HCT116 (cell line): ENCODE measurements around the gene SORBS1. TPM values are rescaled to one million over a fixed set of nuclear protein-coding genes. Genes with fewer than 3 reads are reported as not detected.

Experiments used
- ATAC-seq: fragments of 200-7000 bp; cut with Tn5 transposase; 2 replicates; pipeline ENCODE4 v1.9.1; 2020; ENCODE audit warnings: mild to moderate bottlenecking, moderate library complexity
- BruUV-seq: library from RNA; stranded (reverse); fragments of 400-500 nt; replicated peaks from 2 replicates; lab custom pipeline; 2021; lab: Mats Ljungman, UMichigan
- CTCF ChIA-PET: fragments of 300-600 bp; sonication (Branson Sonifier 250); formaldehyde crosslinking; loops from one replicate; lab custom pipeline; 2021; ENCODE audit warnings: antibody characterized with exemption; lab: Charles Lee
- POLR2A ChIA-PET: fragments of 300-600, 350-600 bp; sonication (Branson Sonifier 250); formaldehyde crosslinking; loops from one replicate; lab custom pipeline; 2021; ENCODE audit warnings: antibody characterized with exemption; lab: Charles Lee
- RAD21 ChIA-PET, 2 experiments: fragments of 300-600 bp; sonication (Branson Sonifier 250); formaldehyde crosslinking; loops; one replicate each; lab custom pipeline; 2023; ENCODE audit warnings: low total read pairs in 2 of 2; ENCODE audit not compliant: uncharacterized antibody in 2 of 2, unreplicated experiment in 2 of 2, low non-redundant PET in 1 of 2; lab: Charles Lee
- DNase-seq: peaks from one replicate; pipeline ENCODE4 v3.0.0-alpha.2; 2010; ENCODE audit warnings: low read depth, low spot score
- H2AFZ ChIP-seq: fragments of 200-600 bp; shearing (Covaris generic), sonication (generic); 2 replicates; pipeline ENCODE4 v1.6.1; 2017; ENCODE audit warnings: low read depth, mixed run types, mixed read lengths, antibody characterized with exemption, low read length; ENCODE audit not compliant: poor library complexity, severe bottlenecking
- H3K27ac ChIP-seq: 2 replicates; pipeline ENCODE4 v1.5.1; 2012; ENCODE audit warnings: low read depth, low read length
- H3K27me3 ChIP-seq: fragments of 200-600 bp; sonication (generic); 2 replicates; pipeline ENCODE4 v1.6.1; 2016; ENCODE audit warnings: mixed run types, low read length, mixed read lengths; ENCODE audit not compliant: insufficient read depth
- H3K36me3 ChIP-seq, 2 experiments: fragments of 200-500 bp in 1 of 2; fragments of 200-600 bp in 1 of 2; sonication (Bioruptor generic) in 1 of 2; sonication (generic) in 1 of 2; 2 replicates each; pipeline versions ENCODE4 v1.5.1 to v1.6.1; 2014 to 2016; ENCODE audit warnings: low read length in 2 of 2, inconsistent platforms in 1 of 2, mixed read lengths in 1 of 2, mixed run types in 1 of 2; ENCODE audit not compliant: insufficient read depth in 2 of 2, control insufficient read depth in 1 of 2
- H3K4me1 ChIP-seq, 2 experiments: fragments of 200-600 bp in 1 of 2; sonication (generic) in 1 of 2; 2 replicates each; pipeline versions ENCODE4 v1.5.1 to v1.6.1; 2012 to 2017; ENCODE audit warnings: low read length in 2 of 2, inconsistent platforms in 1 of 2, mild to moderate bottlenecking in 1 of 2, mixed read lengths in 1 of 2, mixed run types in 1 of 2, moderate library complexity in 1 of 2; ENCODE audit not compliant: insufficient read depth in 2 of 2, control insufficient read depth in 1 of 2
- H3K4me2 ChIP-seq: fragments of 200-600 bp; sonication (generic); 2 replicates; pipeline ENCODE4 v1.6.1; 2017; ENCODE audit warnings: mixed run types, low read length, mixed read lengths
- H3K4me3 ChIP-seq, 2 experiments: fragments of 200-600 bp in 1 of 2; sonication (generic) in 1 of 2; replicated peaks in 1 of 2; 2 replicates each; pipeline ENCODE4 v1.5.1; 2011 to 2016; ENCODE audit warnings: low read length in 2 of 2, control low read depth in 1 of 2, low read depth in 1 of 2, mild to moderate bottlenecking in 1 of 2, mixed read lengths in 1 of 2, mixed run types in 1 of 2
- H3K79me2 ChIP-seq: fragments of 200-600 bp; sonication (generic); 2 replicates; pipeline ENCODE4 v1.6.1; 2017; ENCODE audit warnings: mild to moderate bottlenecking, mixed run types, low read length, moderate library complexity, mixed read lengths; ENCODE audit not compliant: insufficient read depth
- H3K9ac ChIP-seq: fragments of 200-600 bp; sonication (generic); 2 replicates; pipeline ENCODE4 v1.6.1; 2016; ENCODE audit warnings: low read length, mixed read lengths
- H3K9me2 ChIP-seq: fragments of 200-600 bp; sonication (generic), shearing (Covaris generic); 2 replicates; pipeline ENCODE4 v1.6.1; 2017; ENCODE audit warnings: mixed run types, mild to moderate bottlenecking, moderate library complexity; ENCODE audit not compliant: insufficient read depth
- H3K9me3 ChIP-seq, 2 experiments: fragments of 200-500 bp in 1 of 2; fragments of 200-600 bp in 1 of 2; sonication (Bioruptor generic) in 1 of 2; sonication (generic) in 1 of 2; 2 replicates each; pipeline ENCODE4 v1.6.1; 2014 to 2017; ENCODE audit warnings: low read length in 2 of 2, mixed read lengths in 2 of 2, inconsistent platforms in 1 of 2, low read depth in 1 of 2, mild to moderate bottlenecking in 1 of 2, mixed run types in 1 of 2, moderate library complexity in 1 of 2; ENCODE audit not compliant: control insufficient read depth in 1 of 2, insufficient read depth in 1 of 2
- H4K20me1 ChIP-seq: fragments of 200-600 bp; sonication (generic), shearing (Covaris generic); 2 replicates; pipeline ENCODE4 v1.6.1; 2017; ENCODE audit warnings: mixed run types, mild to moderate bottlenecking, moderate library complexity; ENCODE audit not compliant: insufficient read depth
- ELF1 ChIP-seq: IDR thresholded peaks from 2 replicates; pipeline ENCODE4 v1.6.1; 2012; ENCODE audit warnings: low read depth, borderline replicate concordance
- EZH2phosphoT487 ChIP-seq: fragments of 200-600 bp; IDR thresholded peaks from 2 replicates; pipeline ENCODE4 v1.6.1; 2018; ENCODE audit warnings: antibody characterized with exemption, borderline replicate concordance
- FOSL1 ChIP-seq: IDR thresholded peaks from 2 replicates; pipeline ENCODE4 v1.6.1; 2012; ENCODE audit warnings: low read depth
- MAX ChIP-seq: IDR thresholded peaks from 2 replicates; pipeline ENCODE4 v1.6.1; 2012
- POLR2A ChIP-seq: IDR thresholded peaks from 2 replicates; pipeline ENCODE4 v1.7.0; 2011; ENCODE audit warnings: borderline replicate concordance; ENCODE audit not compliant: insufficient read depth, insufficient read length; ENCODE audit errors: extremely low read depth
- POLR2AphosphoS5 ChIP-seq: IDR thresholded peaks from 2 replicates; pipeline ENCODE4 v1.6.1; 2011; ENCODE audit warnings: mild to moderate bottlenecking, low read depth, low read length, moderate library complexity
- SP1 ChIP-seq: IDR thresholded peaks from 2 replicates; pipeline ENCODE4 v1.6.1; 2012; ENCODE audit warnings: low read depth
- SRF ChIP-seq: IDR thresholded peaks from 2 replicates; pipeline ENCODE4 v1.6.1; 2012; ENCODE audit warnings: low read depth
- TCF7L2 ChIP-seq: IDR thresholded peaks from 2 replicates; pipeline ENCODE4 v1.7.0; 2011; ENCODE audit warnings: borderline replicate concordance, inconsistent platforms; ENCODE audit not compliant: insufficient read depth, insufficient read length; ENCODE audit errors: extremely low read depth
- ZNF274 ChIP-seq: fragments of 200-500 bp; sonication (Bioruptor generic); IDR thresholded peaks from 2 replicates; pipeline ENCODE4 v1.6.1; 2014; ENCODE audit warnings: mild to moderate bottlenecking, low read depth, low read length, inconsistent platforms
- intact Hi-C: fragments of 100-400 bp; cut with micrococcal nuclease; formaldehyde crosslinking; loops from 2 replicates; pipeline ENCODE4 v1.10.0; 2022
- total RNA-seq: library from RNA; stranded (reverse); gene quantifications from one replicate; pipeline ENCODE4 v1.2.1, GENCODE V29; 2021; ENCODE audit not compliant: unreplicated experiment
- TF ChIP-seq, protein P1 (sequence below), 3 experiments: fragments of 200-600 bp in 1 of 3; sonication (generic) in 1 of 3; IDR thresholded peaks in 2 of 3; conservative IDR thresholded peaks in 1 of 3; 2 replicates each; pipeline ENCODE4 v1.5.1; 2012 to 2017; ENCODE audit warnings: low read depth in 2 of 3, low read length in 2 of 3, antibody characterized with exemption in 1 of 3, borderline replicate concordance in 1 of 3, control low read depth in 1 of 3, mild to moderate bottlenecking in 1 of 3, mixed read lengths in 1 of 3, mixed run types in 1 of 3, moderate library complexity in 1 of 3; ENCODE audit not compliant: insufficient read depth in 1 of 3
- TF ChIP-seq, protein P2 (sequence below): IDR thresholded peaks from 2 replicates; pipeline ENCODE4 v1.6.1; 2012
- TF ChIP-seq, protein P3 (sequence below): IDR thresholded peaks from 2 replicates; pipeline ENCODE4 v1.6.1; 2012; ENCODE audit warnings: low read depth

The SORBS1 gene
- total RNA-seq, 1 experiment from 2014 or later: 3.4 TPM

GRCh38 chr10:95461611-95462010 lies 99.6 kb downstream of the SORBS1 start:
- BruUV-seq: no TSS peak

More at GRCh38 chr10:95461611-95462010, 99.6 kb downstream of the SORBS1 start:
- Histone ChIP-seq H3K4me3 (no peak overlapping the region), H3K4me2 (no peak overlapping the region), H3K36me3 (no peaks in the 10 kb centered on the region), H3K27me3 (no peaks in the 10 kb centered on the region), H3K27ac (no peak overlapping the region), H2AFZ (no peak overlapping the region), H3K9me3 (no peaks in the 10 kb centered on the region), H3K9ac (no peak overlapping the region), H3K4me1 (peaks cover 0 to under 1% of the 10 kb centered on the region in 2 experiments; a peak in 1 of 4 replicates), H3K79me2 (no peaks in the 10 kb centered on the region), H3K9me2 (no peaks in the 10 kb centered on the region), H4K20me1 (no peaks in the 10 kb centered on the region)
- DNase-seq (no peak), ATAC-seq (no peak)
- RAD21 ChIA-PET: no interaction called here
- CTCF ChIA-PET: no interaction called here
- POLR2A ChIA-PET: no interaction called here
- TF ChIP-seq EZH2phosphoT487 (no peak), FOSL1 (no peak), SP1 (no peak), ZNF274 (no peak), POLR2A (no peak), POLR2AphosphoS5 (no peak), SRF (no peak), ELF1 (no peak), MAX (no peak), TCF7L2 (no peak)
- TF ChIP-seq, protein P1, sequence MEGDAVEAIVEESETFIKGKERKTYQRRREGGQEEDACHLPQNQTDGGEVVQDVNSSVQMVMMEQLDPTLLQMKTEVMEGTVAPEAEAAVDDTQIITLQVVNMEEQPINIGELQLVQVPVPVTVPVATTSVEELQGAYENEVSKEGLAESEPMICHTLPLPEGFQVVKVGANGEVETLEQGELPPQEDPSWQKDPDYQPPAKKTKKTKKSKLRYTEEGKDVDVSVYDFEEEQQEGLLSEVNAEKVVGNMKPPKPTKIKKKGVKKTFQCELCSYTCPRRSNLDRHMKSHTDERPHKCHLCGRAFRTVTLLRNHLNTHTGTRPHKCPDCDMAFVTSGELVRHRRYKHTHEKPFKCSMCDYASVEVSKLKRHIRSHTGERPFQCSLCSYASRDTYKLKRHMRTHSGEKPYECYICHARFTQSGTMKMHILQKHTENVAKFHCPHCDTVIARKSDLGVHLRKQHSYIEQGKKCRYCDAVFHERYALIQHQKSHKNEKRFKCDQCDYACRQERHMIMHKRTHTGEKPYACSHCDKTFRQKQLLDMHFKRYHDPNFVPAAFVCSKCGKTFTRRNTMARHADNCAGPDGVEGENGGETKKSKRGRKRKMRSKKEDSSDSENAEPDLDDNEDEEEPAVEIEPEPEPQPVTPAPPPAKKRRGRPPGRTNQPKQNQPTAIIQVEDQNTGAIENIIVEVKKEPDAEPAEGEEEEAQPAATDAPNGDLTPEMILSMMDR (IDR thresholded peaks at IDR 0.05 in 2 of 3, conservative IDR thresholded peaks at IDR 0.05 in 1 of 3; ENCODE audit: borderline replicate concordance in 1 of 3, insufficient read depth in 1 of 3, low read depth in 2 of 3, low read length in 2 of 3): no peak
- TF ChIP-seq, protein P2, sequence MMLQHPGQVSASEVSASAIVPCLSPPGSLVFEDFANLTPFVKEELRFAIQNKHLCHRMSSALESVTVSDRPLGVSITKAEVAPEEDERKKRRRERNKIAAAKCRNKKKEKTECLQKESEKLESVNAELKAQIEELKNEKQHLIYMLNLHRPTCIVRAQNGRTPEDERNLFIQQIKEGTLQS: no peak
- TF ChIP-seq, protein P3, sequence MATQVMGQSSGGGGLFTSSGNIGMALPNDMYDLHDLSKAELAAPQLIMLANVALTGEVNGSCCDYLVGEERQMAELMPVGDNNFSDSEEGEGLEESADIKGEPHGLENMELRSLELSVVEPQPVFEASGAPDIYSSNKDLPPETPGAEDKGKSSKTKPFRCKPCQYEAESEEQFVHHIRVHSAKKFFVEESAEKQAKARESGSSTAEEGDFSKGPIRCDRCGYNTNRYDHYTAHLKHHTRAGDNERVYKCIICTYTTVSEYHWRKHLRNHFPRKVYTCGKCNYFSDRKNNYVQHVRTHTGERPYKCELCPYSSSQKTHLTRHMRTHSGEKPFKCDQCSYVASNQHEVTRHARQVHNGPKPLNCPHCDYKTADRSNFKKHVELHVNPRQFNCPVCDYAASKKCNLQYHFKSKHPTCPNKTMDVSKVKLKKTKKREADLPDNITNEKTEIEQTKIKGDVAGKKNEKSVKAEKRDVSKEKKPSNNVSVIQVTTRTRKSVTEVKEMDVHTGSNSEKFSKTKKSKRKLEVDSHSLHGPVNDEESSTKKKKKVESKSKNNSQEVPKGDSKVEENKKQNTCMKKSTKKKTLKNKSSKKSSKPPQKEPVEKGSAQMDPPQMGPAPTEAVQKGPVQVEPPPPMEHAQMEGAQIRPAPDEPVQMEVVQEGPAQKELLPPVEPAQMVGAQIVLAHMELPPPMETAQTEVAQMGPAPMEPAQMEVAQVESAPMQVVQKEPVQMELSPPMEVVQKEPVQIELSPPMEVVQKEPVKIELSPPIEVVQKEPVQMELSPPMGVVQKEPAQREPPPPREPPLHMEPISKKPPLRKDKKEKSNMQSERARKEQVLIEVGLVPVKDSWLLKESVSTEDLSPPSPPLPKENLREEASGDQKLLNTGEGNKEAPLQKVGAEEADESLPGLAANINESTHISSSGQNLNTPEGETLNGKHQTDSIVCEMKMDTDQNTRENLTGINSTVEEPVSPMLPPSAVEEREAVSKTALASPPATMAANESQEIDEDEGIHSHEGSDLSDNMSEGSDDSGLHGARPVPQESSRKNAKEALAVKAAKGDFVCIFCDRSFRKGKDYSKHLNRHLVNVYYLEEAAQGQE: no peak
- intact Hi-C loops: no loop called here
